Urinary bladder (tissue), 4 donors: ENCODE results near the gene WDFY4. TPM values are rescaled to one million over a fixed set of nuclear protein-coding genes. Genes with fewer than 3 reads are reported as not detected.

Experiments
- DNase-seq: peaks from one replicate; pipeline ENCODE4 v3.0.0-alpha.2; 2015; ENCODE audit errors: extremely low spot score
- H3K27ac ChIP-seq: one replicate; pipeline ENCODE4 v1.5.1; 2013; ENCODE audit warnings: low read depth, mild to moderate bottlenecking, moderate library complexity
- H3K36me3 ChIP-seq: one replicate; pipeline ENCODE4 v1.6.1; 2013; ENCODE audit warnings: mild to moderate bottlenecking, moderate library complexity; ENCODE audit not compliant: insufficient read depth
- H3K4me1 ChIP-seq: one replicate; pipeline ENCODE4 v1.6.1; 2013; ENCODE audit warnings: mild to moderate bottlenecking, moderate library complexity; ENCODE audit not compliant: insufficient read depth
- H3K4me3 ChIP-seq: one replicate; pipeline ENCODE4 v1.5.1; 2013; ENCODE audit warnings: low read depth, low read length
- WGBS: extraction: QIAGEN DNeasy Blood & Tissue Kit; methylation state at CpG from one replicate; pipeline ENCODE4 v1.1.7; 2013; 5-methylcytosine and 5-hydroxymethylcytosine counted together
- polyA plus RNA-seq: library from polyadenylated mRNA; stranded (reverse); fragments of 200-250 nt; gene quantifications from one replicate; pipeline ENCODE4 v1.2.3, GENCODE V29; 2013
- total RNA-seq: library from RNA; depleted of rRNA; stranded (reverse); fragments of >200 nt; gene quantifications from one replicate; pipeline ENCODE4 v1.2.3, GENCODE V29; 2014
- donor health status: healthy with polysubstance abuse.
- donor health status: healthy.

WDFY4 gene
- total and polyA plus RNA-seq, 2 donors = 2.0 to 4.9 TPM

GRCh38 chr10:48839809-48840679 is 155.4 kb downstream of the WDFY4 start:
- whole genome bisulfite sequencing = 80% methylated on average over 10 of the region's 10 CpGs
- no peak for DNase-seq
- Histone ChIP-seq H3K36me3 (no peaks in the 10 kb centered on the region), H3K4me1 (no peaks in the 10 kb centered on the region), H3K27ac (no peak overlapping the region), H3K4me3 (no peak overlapping the region)

GRCh38 chr10:48842231-48842630 is 157.6 kb downstream of the WDFY4 start:
- no peak overlapping the region for H3K4me3 ChIP-seq
- H3K4me1 ChIP-seq = no peaks in the 10 kb centered on the region
- DNase-seq = no peak
- 93% methylated on average over 11 of the region's 11 CpGs for WGBS
- H3K27ac ChIP-seq = no peak overlapping the region
- no peaks in the 10 kb centered on the region for H3K36me3 ChIP-seq

- Histone ChIP-seq H3K4me3 (no peak overlapping the region), H3K27ac (no peak overlapping the region), H3K36me3 (no peaks in the 10 kb centered on the region), H3K4me1 (no peaks in the 10 kb centered on the region)
- DNase-seq = no peak
These were observed 158.5 kb downstream of the WDFY4 start for GRCh38 chr10:48843198-48843597.

- 65% methylated on average over 3 of the region's 3 CpGs for WGBS
- H3K27ac ChIP-seq = no peak overlapping the region
- H3K36me3 ChIP-seq = no peaks in the 10 kb centered on the region
- no peak overlapping the region for H3K4me3 ChIP-seq
- no peaks in the 10 kb centered on the region for H3K4me1 ChIP-seq
- DNase-seq = no peak
These were observed 159.9 kb downstream of the WDFY4 start for GRCh38 chr10:48844616-48845015.

GRCh38 chr10:48845512-48845911 is 160.8 kb downstream of the WDFY4 start:
- Histone ChIP-seq H3K4me1 (no peaks in the 10 kb centered on the region), H3K36me3 (no peaks in the 10 kb centered on the region), H3K27ac (no peak overlapping the region), H3K4me3 (no peak overlapping the region)
- no peak for DNase-seq
- 83% methylated on average over 2 of the region's 2 CpGs for WGBS

GRCh38 chr10:48847691-48848090 is 163.0 kb downstream of the WDFY4 start:
- 95% methylated on average over 5 of the region's 5 CpGs for WGBS
- H3K36me3 ChIP-seq = no peaks in the 10 kb centered on the region
- H3K27ac ChIP-seq = no peak overlapping the region
- DNase-seq = no peak
- H3K4me1 ChIP-seq = no peaks in the 10 kb centered on the region
- no peak overlapping the region for H3K4me3 ChIP-seq

- no peaks in the 10 kb centered on the region for H3K36me3 ChIP-seq
- no peaks in the 10 kb centered on the region for H3K4me1 ChIP-seq
These were observed 172.2 kb downstream of the WDFY4 start for GRCh38 chr10:48856855-48857254.

GRCh38 chr10:48872234-48872633 is 187.6 kb downstream of the WDFY4 start:
- DNase-seq = no peak
- H3K27ac ChIP-seq = no peak overlapping the region
- 84% methylated on average over 1 of the region's 1 CpG for WGBS
- no peaks in the 10 kb centered on the region for H3K4me1 ChIP-seq
- H3K36me3 ChIP-seq = no peaks in the 10 kb centered on the region
- no peak overlapping the region for H3K4me3 ChIP-seq

More at GRCh38 chr10:48856855-48857254, 172.2 kb downstream of the WDFY4 start:
- Histone ChIP-seq H3K27ac (no peak overlapping the region), H3K4me3 (no peak overlapping the region)
- no peak for DNase-seq

GRCh38 chr10:48878091-48878490 is 193.4 kb downstream of the WDFY4 start:
- Histone ChIP-seq H3K36me3 (no peaks in the 10 kb centered on the region), H3K4me3 (no peak overlapping the region), H3K27ac (no peak overlapping the region), H3K4me1 (no peaks in the 10 kb centered on the region)
- WGBS = 87% methylated on average over 3 of the region's 3 CpGs
- no peak for DNase-seq

GRCh38 chr10:48879451-48879850 is 194.8 kb downstream of the WDFY4 start:
- Histone ChIP-seq H3K4me1 (no peaks in the 10 kb centered on the region), H3K36me3 (no peaks in the 10 kb centered on the region), H3K4me3 (no peak overlapping the region), H3K27ac (no peak overlapping the region)
- DNase-seq = no peak
- WGBS = 49% methylated on average over 5 of the region's 5 CpGs

- WGBS = 61% methylated on average over 11 of the region's 11 CpGs
- no peak overlapping the region for H3K27ac ChIP-seq
- no peak overlapping the region for H3K4me3 ChIP-seq
- no peaks in the 10 kb centered on the region for H3K4me1 ChIP-seq
- no peak for DNase-seq
- no peaks in the 10 kb centered on the region for H3K36me3 ChIP-seq
These were observed 195.5 kb downstream of the WDFY4 start for GRCh38 chr10:48880016-48880705.

GRCh38 chr10:48881937-48882336 is 197.3 kb downstream of the WDFY4 start:
- WGBS = 83% methylated on average over 1 of the region's 1 CpG
- Histone ChIP-seq H3K27ac (no peak overlapping the region), H3K4me3 (no peak overlapping the region), H3K36me3 (no peaks in the 10 kb centered on the region), H3K4me1 (no peaks in the 10 kb centered on the region)
- no peak for DNase-seq

- no peaks in the 10 kb centered on the region for H3K4me1 ChIP-seq
- WGBS = 87% methylated on average over 2 of the region's 2 CpGs
These were observed 198.2 kb downstream of the WDFY4 start for GRCh38 chr10:48882881-48883280.

GRCh38 chr10:48883701-48884100 is 199.0 kb downstream of the WDFY4 start:
- no peaks in the 10 kb centered on the region for H3K36me3 ChIP-seq
- H3K4me3 ChIP-seq = no peak overlapping the region
- no peaks in the 10 kb centered on the region for H3K4me1 ChIP-seq
- DNase-seq = no peak
- no peak overlapping the region for H3K27ac ChIP-seq
- 68% methylated on average over 4 of the region's 4 CpGs for WGBS

More at GRCh38 chr10:48882881-48883280, 198.2 kb downstream of the WDFY4 start:
- Histone ChIP-seq H3K4me3 (no peak overlapping the region), H3K27ac (no peak overlapping the region), H3K36me3 (no peaks in the 10 kb centered on the region)
- no peak for DNase-seq
